CD14-positive monocyte (primary cell): ENCODE data around the gene PPFIA4. TPM values are rescaled to one million over a fixed set of nuclear protein-coding genes. Genes with fewer than 3 reads are reported as not detected.

Source experiments
- DNase-seq, 3 donors: peaks; one replicate each; pipeline ENCODE4 v3.0.0-alpha.2; 2011 to 2022
- H2AFZ ChIP-seq: 2 replicates; pipeline ENCODE4 v1.6.0; 2012; ENCODE audit warnings: mild to moderate bottlenecking, low read depth, low read length, inconsistent platforms; ENCODE audit not compliant: insufficient read depth, poor library complexity, severe bottlenecking
- H3K27ac ChIP-seq, 2 donors: 1 replicate in 1 of 2; 2 replicates in 1 of 2; pipeline ENCODE4 v1.5.1; 2012 to 2013; ENCODE audit warnings: low read length in 2 of 2, control low read depth in 1 of 2, inconsistent platforms in 1 of 2, low read depth in 1 of 2, mild to moderate bottlenecking in 1 of 2
- H3K27me3 ChIP-seq, 2 donors: one replicate each; pipeline versions ENCODE4 v1.6.0 to v1.6.1; 2011 to 2013; ENCODE audit warnings: low read length in 2 of 2; ENCODE audit not compliant: control insufficient read depth in 2 of 2, insufficient read depth in 2 of 2
- H3K36me3 ChIP-seq, 2 donors: replicated peaks in 1 of 2; 1 replicate in 1 of 2; 2 replicates in 1 of 2; pipeline versions ENCODE4 v1.5.1 to v1.6.1; 2012 to 2013; ENCODE audit warnings: low read length in 2 of 2, control low read depth in 1 of 2, inconsistent platforms in 1 of 2, mild to moderate bottlenecking in 1 of 2; ENCODE audit not compliant: insufficient read depth in 2 of 2, control insufficient read depth in 1 of 2
- H3K4me1 ChIP-seq, 2 donors: 1 replicate in 1 of 2; 2 replicates in 1 of 2; pipeline versions ENCODE4 v1.5.1 to v1.6.1; 2012 to 2013; ENCODE audit warnings: low read length in 2 of 2, control low read depth in 1 of 2, inconsistent platforms in 1 of 2, mild to moderate bottlenecking in 1 of 2, moderate library complexity in 1 of 2; ENCODE audit not compliant: insufficient read depth in 2 of 2, control insufficient read depth in 1 of 2
- H3K4me2 ChIP-seq: replicated peaks from 2 replicates; pipeline ENCODE3; 2012; ENCODE audit warnings: low read length, moderate library complexity, mild to moderate bottlenecking; ENCODE audit not compliant: poor library complexity, severe bottlenecking; ENCODE audit errors: extremely low read depth
- H3K4me3 ChIP-seq, 3 experiments: fragments of 200-600 bp in 1 of 3; sonication (generic) in 1 of 3; replicated peaks in 1 of 3; 1 replicate in 2 of 3; 2 replicates in 1 of 3; pipeline ENCODE4 v1.5.1; 2011 to 2013; ENCODE audit warnings: low read length in 3 of 3, mild to moderate bottlenecking in 3 of 3, control low read depth in 2 of 3, low read depth in 2 of 3, inconsistent platforms in 1 of 3, moderate library complexity in 1 of 3
- H3K79me2 ChIP-seq: 2 replicates; pipeline ENCODE4 v1.6.0; 2012; ENCODE audit warnings: mild to moderate bottlenecking, control low read depth, inconsistent platforms, low read length, moderate library complexity; ENCODE audit not compliant: insufficient read depth
- H3K9ac ChIP-seq: 2 replicates; pipeline ENCODE4 v1.6.0; 2017; ENCODE audit warnings: low read length, mild to moderate bottlenecking; ENCODE audit not compliant: insufficient read depth, poor library complexity, severe bottlenecking
- H3K9me3 ChIP-seq, 2 donors: replicated peaks in 1 of 2; 1 replicate in 1 of 2; 2 replicates in 1 of 2; pipeline versions ENCODE4 v1.5.1 to v1.6.1; 2012 to 2013; ENCODE audit warnings: low read length in 2 of 2, control low read depth in 1 of 2; ENCODE audit not compliant: control insufficient read depth in 1 of 2, insufficient read depth in 1 of 2
- H4K20me1 ChIP-seq: 2 replicates; pipeline ENCODE4 v1.6.0; 2012; ENCODE audit warnings: mild to moderate bottlenecking, low read length, control low read depth, moderate library complexity; ENCODE audit not compliant: insufficient read depth
- H3K27ac Mint-ChIP-seq, 7 donors: one replicate each; pipeline ENCODE4 v1.8.0; 2020; ENCODE audit warnings: mild to moderate bottlenecking in 7 of 7, mixed read lengths in 7 of 7, moderate library complexity in 6 of 7, inconsistent platforms in 2 of 7
- H3K27me3 Mint-ChIP-seq, 3 donors: one replicate each; pipeline ENCODE4 v1.8.0; 2021 to 2022; ENCODE audit warnings: low read depth in 3 of 3, mild to moderate bottlenecking in 3 of 3, mixed read lengths in 3 of 3, moderate library complexity in 3 of 3, inconsistent platforms in 1 of 3
- H3K36me3 Mint-ChIP-seq, 2 donors: one replicate each; pipeline ENCODE4 v1.8.0; 2020; ENCODE audit warnings: mixed read lengths in 2 of 2, inconsistent platforms in 1 of 2, mild to moderate bottlenecking in 1 of 2
- H3K4me1 Mint-ChIP-seq: one replicate; pipeline ENCODE4 v1.8.0; 2020; ENCODE audit warnings: mild to moderate bottlenecking, mixed read lengths
- H3K4me3 Mint-ChIP-seq, 2 donors: one replicate each; pipeline ENCODE4 v1.8.0; 2020; ENCODE audit warnings: mild to moderate bottlenecking in 2 of 2, mixed read lengths in 2 of 2, moderate library complexity in 1 of 2
- H3K9me3 Mint-ChIP-seq, 7 donors: one replicate each; pipeline ENCODE4 v1.8.0; 2020 to 2022; ENCODE audit warnings: mixed read lengths in 7 of 7, mild to moderate bottlenecking in 6 of 7, moderate library complexity in 6 of 7, inconsistent platforms in 2 of 7
- CTCF ChIP-seq: fragments of 200-600 bp; IDR thresholded peaks from one replicate; pipeline ENCODE4 v1.8.0; 2022; ENCODE audit warnings: antibody characterized with exemption, mild to moderate bottlenecking
- WGBS: methylation state at CpG from one replicate; pipeline ENCODE4 v1.1.5; 2013; ENCODE audit warnings: missing lambda C conversion rate; ENCODE audit not compliant: insufficient coverage; 5-methylcytosine and 5-hydroxymethylcytosine counted together
- intact Hi-C, 2 donors: fragments of 100-400 bp; cut with micrococcal nuclease; formaldehyde crosslinking; loops; one replicate each; pipeline versions ENCODE4 v1.15.0 to v1.15.1; 2023
- polyA plus RNA-seq, 3 donors: library from polyadenylated mRNA; depleted of rRNA in 1 of 3; unstranded in 2 of 3; stranded (reverse) in 1 of 3; fragments of 300-500 nt in 2 of 3; fragments of >200 nt in 1 of 3; fragmentation: Illumina TruSeq in 2 of 3; gene quantifications; 1 replicate in 2 of 3; 2 replicates in 1 of 3; pipeline ENCODE4 v1.2.3, GENCODE V29; 2012 to 2021

Gene PPFIA4
- polyA plus RNA-seq, 3 donors = 0.52 to 1.0 (median 0.97) TPM

- Mint-ChIP-seq H3K4me3 (peak overlapping the region in 1 of 2 donors; percentile 56), H3K27ac (no peak overlapping the region), H3K4me1 (peaks cover 51% of the 10 kb centered on the region), H3K36me3 (peaks cover 0 to 8% of the 10 kb centered on the region in 2 donors), H3K27me3 (peaks cover 63 to 96% (median 94%) of the 10 kb centered on the region in 3 donors), H3K9me3 (peaks cover 0 to 13% (median 6%) of the 10 kb centered on the region in 7 donors)
- Histone ChIP-seq H2AFZ (no peak overlapping the region), H3K36me3 (no peaks in the 10 kb centered on the region), H3K9ac (no peak overlapping the region), H3K4me1 (peaks cover 46 to 48% of the 10 kb centered on the region in 2 donors), H4K20me1 (no peaks in the 10 kb centered on the region), H3K4me3 (no peak overlapping the region), H3K4me2 (no peak overlapping the region), H3K9me3 (peaks cover 0 to 9% of the 10 kb centered on the region in 2 donors), H3K27ac (no peak overlapping the region), H3K27me3 (peaks cover 44 to 78% of the 10 kb centered on the region in 2 donors), H3K79me2 (no peaks in the 10 kb centered on the region)
- WGBS = no CpG with 5 or more reads among the region's 5 CpGs
- no peak for TF ChIP-seq CTCF
- intact Hi-C loops = loop anchor here in 1 of 2 donors (10.0 kb wide), 1 partner anchor 79 kb away; no protein-coding TSS in a partner anchor
- DNase-seq = no peak
Observed at GRCh38 chr1:203124011-203124410, 97.7 kb downstream of the PPFIA4 start.

GRCh38 chr1:203124546-203125317, 98.4 kb downstream of the PPFIA4 start:
- Histone ChIP-seq H3K9me3 (peaks cover 0 to 9% of the 10 kb centered on the region in 2 donors), H2AFZ (no peak overlapping the region), H3K4me2 (no peak overlapping the region), H3K79me2 (no peaks in the 10 kb centered on the region), H3K9ac (no peak overlapping the region), H4K20me1 (no peaks in the 10 kb centered on the region), H3K36me3 (no peaks in the 10 kb centered on the region), H3K27ac (no peak overlapping the region), H3K4me1 (peaks cover 53 to 55% of the 10 kb centered on the region in 2 donors), H3K27me3 (peaks cover 43 to 74% of the 10 kb centered on the region in 2 donors), H3K4me3 (no peak overlapping the region)
- Mint-ChIP-seq H3K9me3 (peaks cover 0 to 13% (median 6%) of the 10 kb centered on the region in 7 donors), H3K27ac (peak overlapping the region in 2 of 7 donors; percentile 30 to 38), H3K4me3 (peak overlapping the region in 1 of 2 donors; percentile 56), H3K27me3 (peaks cover 67 to 92% (median 91%) of the 10 kb centered on the region in 3 donors), H3K4me1 (peaks cover 58% of the 10 kb centered on the region), H3K36me3 (peaks cover 0 to 8% of the 10 kb centered on the region in 2 donors)
- 100% methylated on average over 1 of the region's 5 CpGs for WGBS
- no peak for TF ChIP-seq CTCF
- intact Hi-C loops = loop anchor here (5.0 to 10.0 kb wide), 2 partner anchors 53 to 80 kb away; partner anchors contain the start of gene MYBPH (in 1 of the 2)
- no peak for DNase-seq
